SKM-1 treated with dmso at 0.1 percent for 144 hours (cell line): ENCODE data around the gene HMGN1.

Experiments used
- DNase-seq: peaks from one replicate; lab custom pipeline; 2025; ENCODE audit not compliant: unreplicated experiment; lab: John Stamatoyannopoulos, UW

The HMGN1 gene

DNA sequence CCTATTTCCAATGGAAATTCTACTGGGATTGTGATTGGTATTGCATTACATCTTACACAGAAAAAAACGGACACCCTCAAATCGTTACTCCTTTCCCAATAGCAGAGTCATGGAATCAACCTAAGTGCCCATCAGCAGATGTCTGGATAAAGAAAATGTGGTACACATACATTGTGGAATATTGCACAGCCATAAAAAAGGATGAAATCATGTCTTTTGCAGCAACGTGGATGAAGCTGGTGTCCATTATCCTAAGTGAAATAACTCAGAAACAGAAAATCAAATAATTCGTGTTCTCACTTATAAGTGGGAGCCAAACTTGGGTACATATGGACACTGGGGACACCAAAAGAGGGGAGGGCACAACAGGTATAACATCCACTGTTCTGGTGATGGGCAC is 14.3 kb downstream of the HMGN1 start:
- DNase-seq, result no peak

DNA sequence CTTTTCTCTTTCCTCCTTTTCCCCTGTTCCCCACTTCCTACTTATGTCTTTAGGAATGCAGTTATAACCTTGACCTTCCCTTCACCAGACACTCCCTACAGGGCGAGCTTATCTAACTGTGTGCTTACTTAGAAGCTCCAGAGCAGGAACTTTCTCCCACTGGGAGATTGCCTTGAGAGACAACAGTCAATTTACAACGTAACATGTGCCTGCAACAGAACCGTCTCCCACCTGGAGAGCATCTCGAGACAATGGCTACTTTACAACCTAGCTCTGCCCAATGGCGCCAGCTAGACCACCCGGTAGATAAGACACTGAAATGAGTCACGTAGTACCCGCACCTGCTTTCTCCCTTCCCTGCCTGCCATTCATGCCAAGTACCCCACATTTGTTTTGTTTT is 16.7 kb downstream of the HMGN1 start:
- DNase-seq, result no peak

DNA sequence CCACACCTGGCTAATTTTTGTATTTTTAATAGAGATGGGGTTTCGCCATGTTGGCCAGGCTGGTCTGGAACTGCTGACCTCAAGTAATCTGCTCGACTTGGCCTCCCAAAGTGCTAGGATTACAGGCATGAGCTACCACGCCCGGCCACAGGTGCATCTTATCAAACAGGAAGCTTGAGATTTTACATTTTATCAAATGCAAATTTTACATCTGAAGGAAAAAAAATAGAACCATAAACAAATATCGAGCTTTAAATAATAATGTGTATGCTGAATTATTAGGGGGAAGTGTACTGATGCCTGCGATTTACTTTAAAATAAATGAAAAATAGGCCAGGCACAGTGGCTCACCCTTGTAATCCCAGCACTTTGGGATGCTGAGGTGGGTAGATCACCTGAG is 18.9 kb downstream of the HMGN1 start:
- DNase-seq, result no peak

DNA sequence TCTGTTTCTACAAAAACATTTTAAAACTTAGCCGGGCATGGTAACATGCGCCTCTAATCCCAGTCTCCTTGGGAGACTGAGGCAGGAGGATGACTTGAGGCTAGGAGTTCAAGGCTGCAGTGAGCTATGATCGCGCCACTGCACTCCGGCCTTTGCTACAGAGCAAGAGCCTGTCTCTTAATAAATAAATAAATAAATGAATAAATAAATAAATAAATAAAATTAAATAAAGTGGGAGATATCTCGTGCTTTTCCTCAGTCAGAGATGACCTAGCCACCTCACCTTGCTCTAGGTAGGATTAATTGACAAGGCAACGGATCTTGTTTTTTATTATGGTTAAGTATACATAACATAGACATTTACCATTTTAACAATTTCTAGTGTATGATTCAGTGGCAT is 21.2 kb downstream of the HMGN1 start:
- no peak for DNase-seq

DNA sequence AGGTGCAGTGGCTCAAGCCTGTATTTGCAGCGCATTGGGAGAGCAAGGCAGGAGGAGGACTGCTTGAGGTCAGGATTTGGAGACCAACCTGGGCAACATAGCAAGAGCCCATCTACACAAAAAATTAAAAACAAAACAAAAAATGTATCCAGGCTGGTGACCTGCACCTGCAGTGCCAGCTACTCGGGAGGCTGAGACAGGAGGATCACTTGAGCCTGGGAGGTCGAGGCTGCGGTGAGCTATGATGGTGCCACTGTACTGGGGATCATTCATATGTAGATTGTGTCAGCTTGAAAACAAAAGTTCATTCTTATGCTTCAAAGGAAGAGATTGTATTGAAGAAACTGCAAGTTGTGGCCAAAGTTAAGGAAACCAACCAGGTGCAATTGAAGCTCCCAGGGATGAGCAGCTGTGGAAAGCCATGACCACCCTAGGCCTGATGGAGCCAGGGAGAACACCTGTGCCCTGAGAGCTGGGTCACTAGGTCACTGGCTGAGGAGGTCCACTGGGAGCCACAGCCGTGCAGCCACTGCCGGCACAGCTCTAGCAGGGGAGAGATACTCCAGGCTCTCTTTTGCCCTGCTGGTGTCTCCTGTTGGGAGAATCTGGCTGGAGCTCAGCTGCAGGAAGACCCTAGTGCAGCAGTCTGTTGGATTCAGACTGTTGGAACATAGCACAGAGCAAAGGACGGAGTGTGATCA is 22.1 kb downstream of the HMGN1 start:
- DNase-seq, result no peak

DNA sequence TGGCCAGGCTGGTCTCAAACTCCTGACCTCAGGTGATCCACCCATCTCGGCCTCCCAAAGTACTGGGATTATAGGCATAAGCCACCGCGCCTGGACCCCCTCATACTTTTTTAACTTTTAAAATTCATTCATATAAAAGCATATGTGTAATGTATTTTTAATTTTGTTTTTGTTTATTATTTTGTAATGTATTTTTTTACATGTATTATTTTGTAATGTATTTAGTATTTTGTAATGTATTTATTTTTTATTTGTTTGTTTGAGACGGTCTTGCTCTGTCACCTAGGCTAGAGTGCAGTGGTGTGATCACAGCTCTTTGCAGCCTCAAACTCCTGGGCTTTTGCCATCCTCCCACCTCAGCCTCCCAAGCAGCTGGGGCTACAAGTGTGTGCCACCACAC is 23.4 kb downstream of the HMGN1 start:
- no peak for DNase-seq

DNA sequence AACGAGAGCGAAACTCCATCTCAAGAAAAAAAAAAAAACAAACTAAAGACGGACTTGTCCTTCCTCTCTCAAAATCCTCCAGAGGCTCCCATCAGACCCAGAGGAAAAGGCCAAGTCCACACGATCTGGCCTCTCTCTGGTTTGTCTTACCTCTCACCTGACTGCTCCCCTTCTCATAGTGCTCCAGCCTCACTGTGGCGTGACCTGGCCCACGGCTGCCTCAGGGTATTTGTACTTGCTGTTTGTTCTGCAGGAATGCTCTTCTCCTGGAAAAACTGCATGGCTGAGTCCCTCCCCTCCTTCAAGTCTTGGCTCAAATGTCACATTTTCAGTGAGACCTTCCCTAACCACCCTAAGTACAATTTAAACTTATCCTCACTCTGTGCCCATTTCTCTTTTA is 27.5 kb downstream of the HMGN1 start:
- no peak for DNase-seq

DNA sequence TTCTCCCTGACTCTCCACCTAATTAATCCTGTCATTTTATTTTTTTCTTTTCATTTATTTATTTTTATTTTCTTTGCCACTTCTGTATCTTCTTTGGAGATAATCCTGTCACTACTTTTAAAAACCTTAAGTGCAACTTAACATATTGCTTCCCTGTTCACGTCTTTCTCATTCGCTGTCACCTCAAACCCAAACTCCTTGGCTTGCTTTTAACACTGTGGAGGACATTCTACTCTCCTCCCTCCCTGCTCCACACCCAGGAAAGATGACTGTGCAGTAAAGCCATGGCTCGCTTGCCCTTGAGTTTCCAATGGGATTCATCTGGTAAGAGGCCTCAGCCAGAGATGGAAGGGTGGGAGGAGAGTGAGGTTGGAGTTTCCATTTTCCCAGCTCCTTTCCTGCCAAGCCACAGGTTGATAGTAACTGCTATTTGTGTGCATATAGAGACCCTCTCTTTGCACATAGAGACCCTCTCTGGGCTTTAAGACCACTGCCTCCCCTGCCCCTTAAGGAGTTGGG is 29.0 kb downstream of the HMGN1 start:
- no peak for DNase-seq

DNA sequence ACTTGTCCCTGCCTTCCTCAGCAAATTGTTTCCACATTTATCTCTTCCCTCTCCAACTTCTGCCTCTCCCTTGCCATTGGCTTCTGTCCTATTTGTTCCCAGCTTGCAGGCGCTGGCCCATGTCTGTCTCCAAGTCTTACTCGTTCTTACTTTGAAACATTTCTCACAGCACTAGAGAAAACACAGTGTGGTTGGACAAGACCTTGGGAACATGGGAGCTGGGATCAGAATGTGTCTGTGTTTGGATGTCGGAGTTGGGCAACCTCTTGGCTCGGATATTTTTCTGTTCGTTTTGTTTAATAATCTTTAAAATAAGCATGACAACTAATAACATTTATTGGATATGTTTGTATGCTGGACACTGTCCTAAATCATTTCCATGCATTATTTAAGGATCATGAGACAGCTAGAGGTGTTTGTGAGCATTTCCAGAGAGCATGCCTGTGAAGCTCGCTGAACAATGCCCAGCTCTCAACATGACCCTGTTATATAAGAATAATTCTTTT is 29.6 kb downstream of the HMGN1 start:
- no peak for DNase-seq

DNA sequence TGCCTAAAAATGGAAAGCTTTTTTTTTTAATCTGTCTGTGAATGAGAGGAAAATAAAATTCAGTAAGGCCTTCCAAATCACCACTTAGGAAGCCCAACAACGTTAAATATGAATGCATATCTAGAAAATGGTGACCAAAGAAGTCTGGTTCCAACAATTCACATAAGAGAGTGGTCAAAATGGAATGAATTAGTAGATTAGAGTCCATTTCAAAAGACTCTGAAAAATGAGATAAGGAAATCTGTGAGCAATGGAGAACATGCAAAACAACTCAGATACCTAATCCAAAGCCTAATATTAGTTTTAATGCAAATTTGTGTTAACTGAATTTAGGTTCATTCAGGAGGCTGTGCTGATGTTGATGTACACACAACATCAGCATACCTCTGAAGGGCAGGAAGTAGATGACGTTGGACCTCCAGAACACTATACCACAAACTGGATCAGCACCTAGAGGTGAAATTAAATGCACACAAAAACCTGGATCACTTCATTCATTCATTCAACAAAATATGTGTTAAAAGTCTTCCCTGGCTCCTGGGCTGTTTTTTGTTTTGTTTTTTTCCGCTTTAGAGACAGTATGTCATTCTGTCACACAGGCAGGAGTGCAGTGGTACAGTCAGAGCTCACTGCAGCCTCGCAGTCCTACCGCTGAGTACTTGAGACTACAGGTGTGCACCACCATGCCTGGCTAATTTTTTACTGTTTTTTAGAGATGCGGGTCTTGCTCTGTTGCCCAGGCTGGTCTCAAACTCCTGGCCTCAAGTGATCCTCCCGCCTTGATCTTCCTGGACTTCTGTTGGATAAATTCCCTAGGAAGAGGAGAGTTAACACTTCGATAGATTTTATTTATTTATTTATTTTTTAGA is 30.6 kb downstream of the HMGN1 start:
- DNase-seq, result no peak

DNA sequence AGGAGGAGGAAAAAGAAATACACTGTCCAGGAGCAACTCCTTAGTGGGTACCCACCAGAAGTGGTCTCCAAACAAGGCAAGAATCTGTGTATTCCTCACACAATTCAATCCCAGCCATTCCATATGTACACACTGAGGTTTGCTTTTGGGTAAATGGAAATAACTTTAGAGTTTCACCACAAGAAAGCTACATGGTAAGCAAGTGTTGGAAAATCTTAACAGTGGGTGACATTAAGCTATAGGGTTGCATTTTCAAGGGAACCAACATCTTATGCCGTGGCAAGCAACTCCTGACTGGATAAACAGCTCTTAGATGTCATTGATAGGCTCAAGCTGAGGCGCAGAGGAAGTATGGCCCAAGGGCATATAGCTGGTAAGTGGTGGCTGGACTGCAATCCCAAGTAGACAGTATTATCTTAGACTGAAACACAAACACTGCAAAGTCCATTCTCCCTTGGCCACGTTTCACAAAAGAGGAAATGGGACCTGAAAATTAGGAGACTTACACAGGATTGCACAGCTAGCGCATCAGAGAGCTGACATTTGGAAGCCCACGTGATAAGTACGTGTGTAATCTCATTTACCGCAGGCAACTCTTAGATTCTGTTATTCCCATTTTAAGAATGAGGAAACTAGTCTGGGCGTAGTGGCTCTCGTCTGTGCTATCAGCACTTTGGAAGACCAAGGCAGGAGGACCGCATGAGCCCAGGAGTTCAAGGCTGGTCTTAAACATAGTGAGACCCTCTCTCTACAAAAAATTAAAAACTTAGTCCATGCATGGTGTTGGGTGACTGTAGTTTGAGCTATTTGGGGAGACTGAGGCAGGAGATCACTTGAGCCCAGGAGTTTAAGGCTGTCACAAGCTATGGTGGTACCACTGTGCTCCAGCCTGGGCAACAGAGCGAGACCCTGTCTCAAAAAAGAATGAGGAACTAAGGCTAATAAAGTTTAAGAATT is 31.5 kb downstream of the HMGN1 start:
- DNase-seq, result peak; percentile 87

DNA sequence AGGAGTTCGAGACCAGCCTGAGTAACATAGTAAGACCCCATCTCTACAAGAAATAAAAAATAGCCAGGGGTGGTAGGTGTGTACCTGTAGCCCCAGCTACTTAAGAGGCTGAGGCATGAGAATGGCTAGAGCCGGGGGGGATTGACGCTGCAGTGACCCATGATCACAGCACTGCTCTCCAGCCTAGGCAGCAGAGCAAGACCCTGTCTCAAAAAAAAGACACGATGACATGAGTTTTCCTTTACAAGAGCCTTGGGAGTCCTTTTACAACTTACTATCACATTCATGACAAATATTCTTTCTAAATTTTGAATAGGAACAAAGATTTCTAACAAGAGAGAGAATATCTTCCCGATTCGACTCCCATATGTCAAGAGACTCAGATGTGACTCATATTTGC is 32.2 kb downstream of the HMGN1 start:
- DNase-seq, result no peak

DNA sequence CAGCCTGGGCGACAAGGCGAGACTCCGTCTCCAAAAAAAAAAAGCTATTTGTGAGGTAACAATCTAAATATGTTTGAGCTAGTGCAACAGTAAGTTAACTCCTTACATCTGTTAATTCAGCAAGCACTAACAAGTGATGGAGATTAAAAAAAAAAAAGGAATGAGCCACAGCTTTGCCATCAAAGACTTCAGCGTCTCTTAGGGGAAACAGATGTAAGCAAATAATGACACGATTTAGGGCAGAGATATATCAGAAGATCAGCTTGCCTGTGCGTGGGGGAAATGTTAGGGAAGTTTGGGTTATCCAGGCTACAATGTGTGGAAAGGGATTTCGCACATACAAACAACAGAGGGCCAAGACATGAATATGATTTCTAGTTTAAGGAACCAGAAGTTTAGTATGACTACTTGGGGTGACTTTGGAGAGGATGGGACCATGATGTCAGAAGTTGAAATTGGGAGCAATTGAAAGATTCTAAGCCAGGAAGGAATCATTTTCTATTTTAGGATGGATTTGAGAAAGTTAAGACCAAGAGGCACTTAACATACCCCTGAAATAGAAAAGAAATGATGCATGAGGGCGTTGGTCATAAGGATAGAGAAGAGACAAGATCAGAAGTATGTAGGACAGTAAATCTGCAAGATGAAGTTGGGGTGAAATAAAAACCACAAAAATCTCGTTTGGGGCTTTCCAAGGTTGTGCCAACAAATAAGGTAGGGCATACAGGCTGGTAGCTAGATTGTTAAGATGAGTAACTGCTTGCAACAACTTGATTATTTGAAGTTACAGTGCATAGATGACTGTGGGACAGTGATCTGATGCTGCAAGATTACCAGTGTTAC is 33.1 kb downstream of the HMGN1 start:
- no peak for DNase-seq

DNA sequence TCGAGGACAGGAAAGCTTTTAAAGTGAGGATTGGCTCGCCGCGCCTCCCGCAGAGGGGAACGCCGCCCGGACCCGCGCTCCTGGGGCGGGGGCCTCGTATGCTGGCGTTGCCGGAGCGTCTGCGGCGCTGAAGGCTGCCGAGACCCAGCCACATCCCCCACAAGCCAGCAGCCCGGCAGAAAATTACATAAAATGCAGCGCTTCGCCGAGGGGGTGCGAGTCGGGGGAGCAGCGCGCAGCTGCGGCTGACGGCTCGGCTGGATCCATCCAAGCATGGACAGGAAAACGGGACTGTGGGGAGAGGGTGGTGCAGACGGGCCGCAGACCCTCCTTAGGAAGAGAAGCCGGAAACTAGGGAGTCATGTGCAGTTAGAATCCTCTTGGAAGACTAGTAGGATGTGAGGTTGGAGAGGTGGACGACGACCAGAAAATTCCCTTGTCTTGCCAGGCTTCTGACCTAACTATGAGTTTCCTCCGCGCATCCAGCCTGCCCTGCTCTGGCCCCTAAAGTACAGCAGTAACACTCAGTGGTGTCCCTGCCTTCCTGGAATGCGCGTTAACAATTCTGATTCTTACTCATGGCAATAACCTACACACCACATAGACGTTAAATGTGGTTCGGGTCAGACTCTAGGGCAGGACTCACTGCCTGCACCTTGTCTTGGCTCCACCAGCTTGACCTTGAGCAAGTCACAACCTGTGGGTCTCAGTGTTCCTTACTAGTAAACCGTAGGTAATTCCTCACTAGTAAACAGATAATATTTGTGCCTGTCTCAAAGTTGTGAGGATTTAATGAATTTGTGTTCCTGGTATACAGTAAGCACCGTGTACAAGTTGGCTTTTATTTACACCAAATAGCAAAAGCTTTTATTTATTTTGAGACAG is 34.5 kb downstream of the HMGN1 start:
- DNase-seq, result peak; percentile 40

DNA sequence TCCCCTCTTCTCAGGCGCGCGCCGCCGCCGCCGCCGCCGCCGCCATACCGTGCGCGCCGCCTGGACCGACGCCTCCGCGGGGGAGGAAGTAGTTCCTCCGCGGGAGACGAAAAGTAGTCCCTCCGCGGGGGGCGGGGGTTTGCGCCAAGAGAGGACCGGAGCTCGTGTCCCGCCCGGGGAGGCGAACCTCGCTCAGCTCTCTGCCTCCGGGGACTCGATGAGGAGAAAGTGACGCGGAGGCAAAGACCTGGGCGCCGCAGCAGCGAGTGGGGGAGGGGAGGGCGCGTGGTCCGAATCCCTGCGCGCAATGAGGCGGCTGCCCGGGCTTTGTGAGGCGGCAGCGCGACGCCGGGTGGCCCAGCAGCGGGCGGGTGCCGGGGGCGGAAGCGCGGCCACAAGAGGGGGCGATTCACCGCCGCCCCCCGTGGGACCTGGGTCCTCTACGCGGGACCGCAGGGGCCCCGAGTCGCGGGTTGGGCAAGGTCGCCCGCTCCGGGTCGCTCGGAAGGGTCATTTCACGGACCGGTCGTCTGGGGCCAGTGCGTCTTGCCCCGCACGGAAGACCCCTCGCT is 35.2 kb downstream of the HMGN1 start, which contains the start of gene BRWD1:
Gene BRWD1, minus strand, starts transcription at position 62 of the 572 bp plus-strand sequence. CDS start 141 bp downstream, outside the sequence.
- DNase-seq, result peak; percentile 83

DNA sequence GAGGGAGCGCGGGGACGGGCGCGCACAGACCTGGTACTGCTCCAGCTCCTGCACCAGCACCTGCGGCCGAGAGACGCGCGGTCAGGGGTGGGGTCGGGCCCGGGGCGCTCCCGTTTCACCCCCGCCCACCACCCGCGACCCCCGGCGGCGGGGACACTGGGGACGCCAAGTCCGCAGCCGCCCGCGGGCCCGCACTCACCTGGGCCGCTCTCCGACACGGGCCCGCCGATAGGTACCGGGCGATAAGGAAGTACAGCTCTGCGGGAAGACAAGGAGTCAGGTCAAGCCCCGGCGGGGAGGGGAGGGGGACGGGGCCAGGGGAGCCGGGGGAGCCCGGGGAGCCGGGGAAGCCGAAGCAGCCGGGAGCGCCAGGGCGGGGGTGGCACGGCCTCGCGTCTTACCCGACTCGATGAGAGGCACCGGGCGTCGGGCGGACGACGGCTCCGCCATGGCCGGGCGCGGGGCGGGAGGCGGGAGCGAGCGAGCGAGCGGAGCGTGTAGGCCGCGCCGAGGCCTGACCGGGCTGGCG is 35.8 kb downstream of the HMGN1 start:
- peak; percentile 49 for DNase-seq

DNA sequence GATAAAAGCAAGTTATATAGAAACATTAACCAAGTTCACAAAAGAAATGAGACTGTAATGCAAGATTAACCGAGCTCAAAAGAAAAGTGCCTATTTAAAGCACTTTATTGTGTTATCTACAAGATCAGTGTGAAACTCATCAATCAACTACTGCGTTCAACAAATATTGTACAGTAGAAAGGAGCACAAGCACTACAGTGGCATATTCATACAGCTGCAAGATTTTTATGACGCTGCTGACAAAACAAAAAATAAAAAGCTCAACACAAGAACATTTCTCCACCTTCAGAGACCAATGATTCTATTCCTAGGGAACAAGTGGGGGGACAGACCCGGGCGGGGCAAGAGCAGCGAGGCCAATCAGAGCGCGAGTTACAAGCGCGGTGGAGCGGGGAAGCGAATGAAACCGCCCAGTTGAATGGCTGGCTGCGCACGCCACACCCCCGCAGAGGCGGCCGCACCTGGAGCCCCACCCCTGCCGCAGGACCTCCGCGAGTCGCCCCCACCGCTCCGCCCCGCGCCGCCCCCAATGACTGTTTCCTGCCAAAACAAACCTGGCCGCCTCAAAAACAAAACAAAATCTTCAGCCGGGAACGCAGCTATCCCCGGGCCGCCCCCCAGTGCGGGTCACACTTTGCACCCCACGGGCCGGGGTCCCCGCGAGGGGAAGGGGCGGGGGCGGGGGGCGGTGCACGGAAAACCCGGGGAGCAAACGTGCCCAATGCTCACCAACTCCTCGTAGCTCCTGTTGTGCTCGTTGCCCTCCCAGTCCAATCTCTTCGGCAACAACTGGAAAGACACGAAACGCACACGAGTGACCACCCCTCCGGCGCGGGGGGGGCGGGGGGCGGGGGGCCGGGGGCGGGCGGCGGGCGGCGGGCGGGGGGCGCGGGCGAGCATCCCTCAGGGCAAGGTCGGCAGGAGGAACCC is 36.5 kb downstream of the HMGN1 start:
- DNase-seq, result peak; percentile 78
